ENCODE data around the gene RTEL1. TPM values are rescaled to one million over a fixed set of nuclear protein-coding genes. Genes with fewer than 3 reads are reported as not detected.

The RTEL1 gene
- total and polyA plus RNA-seq, 9 of the 15 experiments (the other 6 are each of a cell fraction or from before 2014, with no cell fraction given): 0.36 to 61.0 (median 17.9) TPM

DNA sequence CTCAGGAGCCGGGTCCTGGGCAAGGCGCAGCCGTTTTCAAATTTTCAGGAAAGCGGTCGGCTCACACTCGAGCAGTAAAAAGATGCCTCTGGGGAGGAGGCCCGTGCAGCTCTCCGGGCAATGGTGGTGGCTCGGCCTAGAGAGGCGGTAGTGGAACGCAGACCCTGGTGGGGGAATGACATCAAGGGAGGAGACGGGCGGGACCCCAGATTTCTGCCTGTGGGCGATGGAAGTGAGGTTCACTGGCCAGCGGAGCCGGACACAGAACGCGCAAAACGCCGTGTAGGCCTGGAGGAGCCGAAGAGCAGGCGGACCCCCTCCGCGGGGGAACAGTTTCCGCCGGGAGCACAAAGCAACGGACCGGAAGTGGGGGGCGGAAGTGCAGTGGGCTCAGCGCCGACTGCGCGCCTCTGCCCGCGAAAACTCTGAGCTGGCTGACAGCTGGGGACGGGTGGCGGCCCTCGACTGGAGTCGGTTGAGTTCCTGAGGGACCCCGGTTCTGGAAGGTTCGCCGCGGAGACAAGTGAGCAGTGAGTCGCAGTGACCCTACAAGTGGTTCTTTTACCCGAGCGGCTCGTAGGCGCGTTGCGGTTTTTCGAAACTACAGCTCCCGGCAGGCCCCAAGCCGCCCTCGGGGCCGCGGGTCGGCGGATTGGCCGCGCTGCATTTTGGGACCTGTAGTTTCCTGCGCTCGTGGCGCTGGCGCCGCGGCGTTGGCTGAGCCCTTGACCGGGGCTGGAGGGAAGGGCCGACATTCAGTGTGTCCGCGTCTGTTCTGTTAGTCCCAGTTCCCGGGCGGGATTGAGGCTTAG is at the start of gene RTEL1 (continued):
- TF ChIP-seq TCFL5 (CRISPR knock-in tag; conservative IDR thresholded peaks at IDR 0.05) (no peak), MXI1 (IDR thresholded peaks at IDR 0.05; ENCODE audit: low read depth, low read length) (peak; percentile 61; the same call in 1 of the 2 replicates), KAT7 (CRISPR knock-in tag; IDR thresholded peaks at IDR 0.05; ENCODE audit: borderline replicate concordance) (no peak), ZNF740 (CRISPR knock-in tag; IDR thresholded peaks at IDR 0.05) (peak; percentile 21; the same call in 1 of the 2 replicates), ZNF740 (tag; IDR thresholded peaks at IDR 0.05) (no peak), NFIX (CRISPR knock-in tag; IDR thresholded peaks at IDR 0.05; ENCODE audit: low read depth) (no peak), RFX5 (IDR thresholded peaks at IDR 0.05; ENCODE audit: low read depth, low read length) (no peak), WHSC1 (IDR thresholded peaks at IDR 0.05; ENCODE audit: low read length) (no peak), ELF1 (tag; IDR thresholded peaks at IDR 0.05) (peak; percentile 83), BMI1 (IDR thresholded peaks at IDR 0.05; ENCODE audit: low read length) (no peak), KDM2B (CRISPR knock-in tag; IDR thresholded peaks at IDR 0.05) (no peak), NELFE (IDR thresholded peaks at IDR 0.05; ENCODE audit: insufficient read depth, insufficient read length) (no peak), ZNF445 (CRISPR knock-in tag; IDR thresholded peaks at IDR 0.05; ENCODE audit: low read depth) (no peak), STAG1 (CRISPR knock-in tag; IDR thresholded peaks at IDR 0.05; ENCODE audit: borderline replicate concordance) (no peak), EGR1 (conservative IDR thresholded peaks at IDR 0.05) (peak; percentile 38), PHF20 (IDR thresholded peaks at IDR 0.05; ENCODE audit: partially characterized antibody) (peak; percentile 93), CEBPG (CRISPR knock-in tag; IDR thresholded peaks at IDR 0.05) (no peak), CEBPG (tag; conservative IDR thresholded peaks at IDR 0.05 in 1 of 2, IDR thresholded peaks at IDR 0.05 in 1 of 2) (no peak), HDAC8 (tag; IDR thresholded peaks at IDR 0.05) (peak; percentile 67; the same call in 1 of the 2 replicates), MIER1 (IDR thresholded peaks at IDR 0.05; ENCODE audit: low read depth) (no peak), ZNF280B (CRISPR knock-in tag; IDR thresholded peaks at IDR 0.05) (no peak), ELF4 (CRISPR knock-in tag; IDR thresholded peaks at IDR 0.05) (peak; percentile 15; the same call in 1 of the 2 replicates), ATF7 (IDR thresholded peaks at IDR 0.05) (peak; percentile 62; the same call in 1 of the 2 replicates)
- TF ChIP-seq, protein P1, sequence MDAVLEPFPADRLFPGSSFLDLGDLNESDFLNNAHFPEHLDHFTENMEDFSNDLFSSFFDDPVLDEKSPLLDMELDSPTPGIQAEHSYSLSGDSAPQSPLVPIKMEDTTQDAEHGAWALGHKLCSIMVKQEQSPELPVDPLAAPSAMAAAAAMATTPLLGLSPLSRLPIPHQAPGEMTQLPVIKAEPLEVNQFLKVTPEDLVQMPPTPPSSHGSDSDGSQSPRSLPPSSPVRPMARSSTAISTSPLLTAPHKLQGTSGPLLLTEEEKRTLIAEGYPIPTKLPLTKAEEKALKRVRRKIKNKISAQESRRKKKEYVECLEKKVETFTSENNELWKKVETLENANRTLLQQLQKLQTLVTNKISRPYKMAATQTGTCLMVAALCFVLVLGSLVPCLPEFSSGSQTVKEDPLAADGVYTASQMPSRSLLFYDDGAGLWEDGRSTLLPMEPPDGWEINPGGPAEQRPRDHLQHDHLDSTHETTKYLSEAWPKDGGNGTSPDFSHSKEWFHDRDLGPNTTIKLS (IDR thresholded peaks at IDR 0.05; ENCODE audit: borderline replicate concordance, low read depth): peak; percentile 96
